Omental fat pad (tissue), 4 donors: ENCODE measurements around the gene ARL10. TPM values are rescaled to one million over a fixed set of nuclear protein-coding genes. Genes with fewer than 3 reads are reported as not detected.

Experiments used
- ATAC-seq: fragments of 150-250 bp; one replicate; pipeline ENCODE4 v1.9.1; 2016; ENCODE audit warnings: mild to moderate bottlenecking, moderate library complexity; ENCODE audit not compliant: low FRiP score
- DNase-seq: peaks from one replicate; pipeline ENCODE4 v3.0.0-alpha.2; 2019; ENCODE audit warnings: low spot score
- CTCF ChIP-seq, 3 donors: fragments of 450-650 bp; IDR thresholded peaks; one replicate each; pipeline ENCODE4 v1.5.1; 2016 to 2017; ENCODE audit warnings: antibody characterized with exemption in 3 of 3, mild to moderate bottlenecking in 3 of 3, moderate library complexity in 2 of 3
- total RNA-seq, 4 donors: library from RNA; depleted of rRNA; stranded (reverse); fragments of >200 nt; gene quantifications; one replicate each; pipeline ENCODE4 v1.1.0, GENCODE V29; 2016

ARL10 gene
- total RNA-seq, 4 donors from 2014 or later: 4.2 to 12.1 (median 6.7) TPM

- no peak for ATAC-seq
- no peak for TF ChIP-seq CTCF (IDR thresholded peaks at IDR 0.05)
- DNase-seq: no peak
Measured at GRCh38 chr5:176353533-176353932, 11.8 kb upstream of the ARL10 start.

GRCh38 chr5:176355400-176356178 is 9.7 kb upstream of the ARL10 start:
- no peak for ATAC-seq
- no peak for DNase-seq
- no peak for TF ChIP-seq CTCF (IDR thresholded peaks at IDR 0.05)

GRCh38 chr5:176356179-176356566 is 9.1 kb upstream of the ARL10 start:
- TF ChIP-seq CTCF (IDR thresholded peaks at IDR 0.05): no peak
- ATAC-seq: no peak

GRCh38 chr5:176359658-176360057 is 5.6 kb upstream of the ARL10 start:
- no peak for DNase-seq
- no peak for TF ChIP-seq CTCF (IDR thresholded peaks at IDR 0.05)
- no peak for ATAC-seq

More at GRCh38 chr5:176356179-176356566, 9.1 kb upstream of the ARL10 start:
- DNase-seq: no peak

GRCh38 chr5:176360894-176361436 is 4.3 kb upstream of the ARL10 start:
- TF ChIP-seq CTCF (IDR thresholded peaks at IDR 0.05): no peak
- no peak for DNase-seq
- ATAC-seq: peak; percentile 1

GRCh38 chr5:176361437-176362232 is 3.7 kb upstream of the ARL10 start, which contains the start of gene KIAA1191:
Gene KIAA1191 (minus strand): TSS chr5:176361764. CDS start chr5:176359508, 2,256 bp downstream.
- peak; percentile 91 for ATAC-seq
- no peak for TF ChIP-seq CTCF (IDR thresholded peaks at IDR 0.05)
- peak; percentile 79 for DNase-seq
